ENCODE results near the gene PPM1A.

DNA sequence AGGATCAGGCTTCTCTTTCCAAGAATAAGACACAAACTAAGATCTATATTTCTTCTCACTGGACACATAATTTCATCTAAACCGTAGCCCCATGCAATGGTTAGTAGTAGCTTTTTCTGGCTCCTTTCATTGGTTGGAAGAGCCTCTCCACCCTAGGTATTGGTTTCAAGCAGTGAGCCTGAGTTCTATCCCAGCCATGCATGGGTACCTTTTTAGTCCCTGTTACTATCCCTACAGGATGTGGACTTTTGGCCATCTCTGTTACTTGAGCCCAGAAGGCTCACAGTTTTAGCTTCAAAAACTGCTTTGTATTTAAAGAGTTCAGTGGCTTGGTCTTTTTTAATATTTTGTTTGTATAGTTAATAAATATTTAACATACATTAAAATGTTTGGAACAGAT is 16.1 kb downstream of the PPM1A start:
- TF ChIP-seq EP300 (IDR thresholded peaks at IDR 0.05; ENCODE audit: low read depth in 2 of 2, low read length in 2 of 2): no peak
- TF ChIP-seq EP300 (CRISPR knock-in tag; IDR thresholded peaks at IDR 0.05; ENCODE audit: borderline replicate concordance): no peak
- no peak for TF ChIP-seq EEA1 (CRISPR knock-in tag; IDR thresholded peaks at IDR 0.05; ENCODE audit: borderline replicate concordance)
- no peak for TF ChIP-seq POLR2A (IDR thresholded peaks at IDR 0.05; ENCODE audit: insufficient read depth in 1 of 2, low read depth in 2 of 2, low read length in 2 of 2)
- TF ChIP-seq ZNF501 (CRISPR knock-in tag; IDR thresholded peaks at IDR 0.05): no peak
- no peak for TF ChIP-seq NCOA2 (CRISPR knock-in tag; IDR thresholded peaks at IDR 0.05)
- TF ChIP-seq MYNN (CRISPR knock-in tag; IDR thresholded peaks at IDR 0.05; ENCODE audit: low read depth): no peak
- TF ChIP-seq NR2C2 (CRISPR knock-in tag; IDR thresholded peaks at IDR 0.05; ENCODE audit: borderline replicate concordance): no peak
- no peak for TF ChIP-seq ZNF331 (CRISPR knock-in tag; IDR thresholded peaks at IDR 0.05)
- TF ChIP-seq TAF1 (CRISPR knock-in tag; IDR thresholded peaks at IDR 0.05): no peak
- no peak for TF ChIP-seq HBP1 (CRISPR knock-in tag; IDR thresholded peaks at IDR 0.05; ENCODE audit: low read depth)
- no peak for TF ChIP-seq TAF15 (IDR thresholded peaks at IDR 0.05; ENCODE audit: low read depth, low read length, poor library complexity, severe bottlenecking)
- no peak for TF ChIP-seq ZNF841 (CRISPR knock-in tag; IDR thresholded peaks at IDR 0.05; ENCODE audit: borderline replicate concordance)
- TF ChIP-seq ELF4 (CRISPR knock-in tag; IDR thresholded peaks at IDR 0.05; ENCODE audit: borderline replicate concordance): no peak
